Stimulated activated CD8-positive, alpha-beta memory T cell treated with anti-CD3 and anti-CD28 coated beads, Interleukin-7, amount 100 ng/mL, for 48 hours (primary cell): ENCODE results near the gene ERCC2.
"Not testable (repeated sequence)": the region's sequence is repeated elsewhere in the genome, so short reads cannot be mapped to it uniquely, and the experiment has no call there.

ENCODE experiments used
- DNase-seq, 2 donors: peaks; one replicate each; pipeline ENCODE4 v3.0.0-alpha.2; 2020; ENCODE audit warnings: low read depth in 1 of 2; ENCODE audit errors: extremely low read depth in 1 of 2

The ERCC2 gene

DNA sequence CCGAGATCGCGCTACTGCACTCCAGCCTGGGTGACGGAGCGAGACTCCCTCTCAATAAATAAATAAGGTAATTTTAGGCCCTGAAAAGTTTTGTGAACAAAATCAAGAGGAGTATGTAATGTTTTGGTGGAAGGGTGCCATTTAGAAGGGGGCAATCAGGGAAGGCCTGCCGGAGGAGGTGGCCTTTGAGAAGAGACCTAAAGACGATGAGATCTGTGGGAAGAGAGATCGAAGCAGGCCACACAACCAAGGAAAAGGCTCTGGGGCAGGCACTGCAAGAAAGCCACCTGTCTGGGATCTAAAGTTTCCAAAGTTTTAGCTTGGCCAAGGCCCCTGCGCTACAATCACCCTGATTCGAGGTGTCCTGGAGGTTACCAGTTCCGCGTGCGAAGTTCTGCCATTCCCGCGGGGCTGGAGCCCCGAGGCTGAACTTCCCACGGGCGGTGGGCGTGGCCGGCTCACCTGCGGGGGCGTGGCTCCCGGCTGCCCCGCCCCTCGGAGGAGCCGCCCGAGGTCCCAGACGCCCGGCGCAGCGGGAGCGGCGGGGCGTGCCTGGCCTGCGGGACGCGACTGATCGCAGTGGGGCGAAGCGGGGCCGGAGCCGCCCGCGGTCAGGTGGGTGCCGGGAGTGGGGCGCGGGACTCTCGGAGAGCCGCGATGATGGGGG, 30.0 kb downstream of the ERCC2 start, which contains the start of gene KLC3:
Gene KLC3, plus strand, starts transcription at position 519 of the 667 bp plus-strand sequence. CDS start 4,792 bp downstream, outside the sequence.
- DNase-seq, result no peak

DNA sequence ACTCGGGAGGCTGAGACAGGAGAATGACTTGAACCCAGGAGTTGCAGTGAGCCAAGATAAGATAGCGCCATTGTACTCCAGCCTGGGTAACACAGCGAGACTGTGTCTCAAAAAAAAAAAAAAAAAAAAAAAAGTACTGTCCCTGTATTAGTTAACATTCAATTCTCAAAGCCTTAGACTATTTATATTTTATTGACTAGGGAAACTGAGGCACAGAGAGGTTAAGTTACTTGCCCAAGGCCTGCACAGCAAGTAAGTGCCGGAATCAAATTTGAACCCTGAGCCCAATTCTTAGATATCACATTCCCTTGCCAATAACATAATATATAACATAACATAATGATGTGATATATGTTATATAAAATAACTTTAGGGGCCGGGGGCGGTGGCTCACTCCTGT, 30.7 kb downstream of the ERCC2 start:
- DNase-seq, result no peak

DNA sequence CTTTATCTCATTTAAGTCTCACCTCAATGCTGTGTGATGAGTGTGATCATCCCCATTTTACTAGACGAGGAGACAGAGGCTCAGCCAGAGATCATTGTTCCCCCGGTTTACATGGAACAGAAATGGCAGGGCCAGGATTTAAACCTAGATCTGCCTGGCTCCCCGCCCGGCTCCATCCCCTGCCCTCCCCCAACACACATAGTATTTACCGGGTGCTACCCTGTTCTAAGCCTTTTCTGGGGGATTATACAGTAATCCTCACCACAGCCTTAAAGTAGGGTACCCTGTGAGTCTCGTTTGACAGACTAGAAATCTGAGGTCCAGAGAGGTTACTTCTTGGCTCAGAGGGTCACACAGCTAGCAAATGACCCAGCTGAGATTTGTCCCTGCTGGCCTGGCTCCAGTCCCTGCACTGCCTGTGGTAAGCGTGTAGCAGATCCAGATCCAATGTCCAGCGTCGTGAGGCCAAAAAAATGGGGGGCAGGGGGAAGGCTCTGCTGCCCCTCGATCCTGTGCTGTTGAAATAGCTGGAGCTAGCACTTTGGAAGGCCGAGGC, 33.6 kb downstream of the ERCC2 start:
- no peak for DNase-seq

DNA sequence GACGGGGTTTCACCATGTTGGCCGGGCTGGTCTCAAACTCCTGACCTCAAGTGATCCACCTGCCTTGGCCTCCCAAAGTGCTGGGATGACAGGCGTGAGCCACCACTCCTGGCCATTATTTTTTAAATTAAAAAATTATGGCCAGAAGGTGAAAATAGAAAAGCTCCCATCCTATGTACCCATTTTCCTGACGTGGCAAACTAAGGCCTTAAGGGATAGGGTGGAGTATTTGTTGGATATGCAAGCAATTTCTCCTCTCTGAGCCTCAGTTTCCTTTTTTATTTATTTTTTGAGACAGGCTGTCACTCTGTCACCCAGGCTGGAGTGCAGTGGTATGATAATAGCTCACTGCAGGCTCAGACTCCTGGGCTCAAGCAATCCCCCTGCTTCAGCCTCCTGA, 35.5 kb downstream of the ERCC2 start:
- DNase-seq, result not testable (repeated sequence)

DNA sequence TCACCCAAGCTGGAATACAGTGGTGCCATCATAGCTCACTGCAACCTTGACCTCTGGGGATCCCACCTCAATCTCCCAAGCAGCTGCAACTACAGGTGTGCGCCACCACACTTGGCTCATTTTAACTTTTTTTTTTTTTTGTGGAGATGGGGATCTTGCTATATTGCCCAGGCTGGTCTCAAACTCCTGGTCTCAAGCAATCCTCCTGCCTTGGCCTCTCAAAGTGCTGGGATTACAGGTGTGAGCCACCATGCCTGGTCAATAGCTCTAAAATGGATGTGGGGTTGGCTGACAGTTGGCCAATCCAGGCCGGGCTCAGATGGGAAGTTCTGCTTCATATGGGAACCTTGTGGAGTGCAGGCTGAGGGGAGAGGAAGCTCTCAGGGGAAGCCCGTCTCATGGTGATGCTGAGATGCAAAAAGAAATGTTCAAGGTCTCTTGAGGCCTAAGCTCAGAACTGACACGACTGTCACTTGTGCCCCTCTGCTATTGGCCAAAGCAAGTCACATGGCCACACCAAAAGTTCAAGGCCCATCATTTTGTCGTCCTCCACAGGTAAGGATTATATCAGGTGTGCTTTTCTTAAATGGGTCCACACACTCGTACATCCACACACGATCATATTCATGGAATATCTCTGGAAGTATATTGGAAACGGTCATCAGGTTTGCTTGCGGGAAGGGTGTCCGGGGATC, 36.6 kb downstream of the ERCC2 start:
- DNase-seq, result no peak

DNA sequence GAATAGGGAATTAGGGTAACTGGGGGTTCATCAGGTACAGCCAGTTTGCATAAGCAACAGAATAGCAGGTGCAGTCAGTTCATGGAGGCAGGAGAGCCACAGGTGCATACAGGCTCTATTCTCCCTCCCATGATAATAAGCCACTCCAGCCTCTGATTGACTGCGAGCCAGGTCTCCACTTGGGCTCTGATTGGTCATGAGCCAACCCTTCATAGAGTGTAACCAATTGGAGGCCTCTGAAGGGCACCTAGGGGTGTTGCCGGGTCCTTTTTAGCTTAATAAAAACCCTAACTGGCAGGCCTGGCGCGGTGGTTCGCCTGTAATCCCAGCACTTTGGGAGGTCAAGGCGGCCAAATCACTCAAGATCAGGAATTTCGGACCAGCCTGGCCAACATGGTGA, 39.0 kb downstream of the ERCC2 start:
- no peak for DNase-seq

DNA sequence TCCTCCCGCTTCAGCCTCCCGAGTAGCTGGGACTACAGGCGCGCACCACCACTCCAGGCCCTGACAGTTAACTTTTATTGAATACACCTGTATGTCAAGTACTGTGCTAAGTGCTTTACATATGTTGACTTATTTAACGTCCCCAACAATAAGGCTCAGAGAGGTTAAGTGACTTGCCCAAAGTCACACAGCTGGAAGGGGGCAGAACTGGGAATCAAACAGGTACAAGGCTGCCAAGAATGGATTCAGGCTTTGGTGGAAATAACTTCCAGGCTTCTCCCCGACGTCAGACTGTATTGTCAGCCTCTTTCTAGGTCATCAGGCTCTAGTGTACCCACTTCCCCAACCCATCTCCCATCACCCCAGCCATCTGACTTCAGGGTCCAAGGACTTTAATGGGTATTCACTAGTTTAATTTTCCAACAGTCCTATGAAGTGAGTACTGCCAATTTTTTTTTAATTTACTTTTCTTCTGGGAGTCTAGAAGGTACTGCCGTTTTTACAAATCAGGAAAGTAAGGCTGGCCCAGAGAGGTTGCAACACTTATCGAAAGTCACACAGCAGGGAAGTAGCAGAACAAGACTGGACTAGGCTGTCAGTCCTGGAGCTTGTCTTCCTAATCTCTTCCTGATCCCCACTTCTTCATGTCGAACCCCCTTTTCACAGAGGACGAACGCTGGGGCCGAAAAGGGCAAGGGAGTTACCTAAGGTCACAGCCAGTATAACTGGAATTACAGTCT, 42.8 kb downstream of the ERCC2 start:
- DNase-seq, result no peak

DNA sequence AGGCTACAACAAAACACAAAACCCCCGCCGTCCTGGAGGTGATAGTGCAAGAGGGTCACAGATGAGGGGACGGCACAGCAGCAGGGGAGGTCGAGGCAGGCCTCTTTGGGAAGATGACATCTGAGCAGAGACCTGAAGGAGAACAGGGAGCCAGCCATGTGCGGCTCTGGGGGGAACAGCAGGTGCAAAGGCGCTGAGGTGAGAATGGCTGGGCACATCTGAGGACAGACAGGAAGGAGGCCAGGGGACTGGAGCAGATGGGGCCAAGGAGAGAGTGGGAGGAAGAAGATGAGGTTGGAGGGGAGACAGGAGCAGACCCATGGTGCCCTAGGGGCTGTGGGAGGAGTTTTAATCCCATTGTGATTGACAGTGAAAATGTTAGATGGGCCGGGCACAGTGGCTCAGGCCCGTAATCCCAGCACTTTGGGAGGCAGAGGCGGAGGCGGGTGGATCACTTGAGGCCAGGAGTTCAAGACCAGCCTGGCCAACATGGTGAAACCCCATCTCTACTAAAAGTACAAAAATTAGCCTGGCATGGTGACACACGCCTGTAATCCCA, 45.9 kb downstream of the ERCC2 start:
- DNase-seq, result no peak

DNA sequence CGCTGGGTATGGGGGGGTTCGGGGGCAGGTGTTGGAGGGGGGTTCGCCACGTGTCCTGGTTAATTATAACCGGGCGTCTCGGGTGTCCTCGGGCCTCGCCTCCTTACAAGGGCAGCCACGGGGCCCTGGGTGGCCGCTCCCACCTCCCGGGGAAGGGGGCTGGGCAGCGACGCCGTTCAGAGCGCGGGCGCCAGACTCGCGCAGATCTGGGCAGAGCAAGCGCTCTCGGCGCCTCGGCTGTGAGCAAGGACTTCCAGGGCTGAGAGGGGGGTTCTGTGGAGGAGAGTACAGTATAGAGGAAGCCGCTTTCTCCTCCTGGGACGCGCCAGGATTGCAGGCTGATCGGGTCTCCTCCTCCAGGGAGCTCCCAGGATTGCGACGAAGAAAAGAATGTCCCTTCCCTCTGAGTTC, 46.7 kb downstream of the ERCC2 start:
- no peak for DNase-seq

DNA sequence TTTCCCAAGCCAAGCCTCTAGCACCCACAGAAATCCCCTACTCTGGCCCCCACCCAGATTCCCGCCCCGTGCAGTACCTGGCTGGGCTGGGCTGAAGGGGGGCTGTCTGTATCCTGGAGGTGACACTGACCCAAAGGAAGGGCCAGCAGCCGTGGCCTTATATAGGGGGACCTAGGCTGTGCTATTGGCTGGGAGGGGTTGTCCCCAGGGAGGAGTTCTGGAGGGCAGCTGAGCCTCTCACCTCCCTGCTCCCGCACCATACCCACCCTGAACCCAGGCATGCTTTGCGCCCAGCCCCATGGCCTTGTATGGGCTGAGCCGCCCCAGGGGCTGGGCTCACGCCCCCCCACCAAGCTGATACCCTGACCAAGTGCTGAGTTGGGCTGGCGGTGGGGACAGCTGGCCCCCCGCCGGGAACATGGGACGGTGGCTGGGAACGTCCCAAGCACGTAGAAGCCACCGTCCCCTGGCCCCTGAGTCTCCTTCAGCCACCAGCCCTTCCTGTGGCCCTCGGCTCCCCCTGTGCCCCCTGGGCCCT, 47.6 kb downstream of the ERCC2 start, which contains the start of gene CKM:
Gene CKM, minus strand, starts transcription at position 132 of the 538 bp plus-strand sequence. CDS start 3,162 bp downstream, outside the sequence.
- DNase-seq, result no peak

DNA sequence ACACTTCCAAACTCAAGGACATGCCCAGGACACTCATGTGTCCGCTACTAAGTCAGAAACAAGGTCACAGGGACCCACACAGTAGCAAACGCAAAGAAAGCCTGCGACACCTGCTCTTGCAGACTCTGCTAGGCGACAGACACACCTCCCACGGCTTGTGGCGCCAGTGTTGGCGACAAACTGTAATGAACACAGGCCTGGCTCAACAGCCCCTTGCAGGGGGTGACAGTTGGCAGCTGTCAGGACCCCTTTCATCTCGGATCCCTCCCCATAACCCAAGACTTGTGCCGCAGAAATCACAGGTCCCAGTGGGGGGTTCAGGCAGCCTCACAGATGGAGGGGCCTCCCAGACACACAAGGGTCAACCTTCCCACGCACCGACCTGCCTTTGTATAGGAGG, 48.1 kb downstream of the ERCC2 start:
- no peak for DNase-seq

DNA sequence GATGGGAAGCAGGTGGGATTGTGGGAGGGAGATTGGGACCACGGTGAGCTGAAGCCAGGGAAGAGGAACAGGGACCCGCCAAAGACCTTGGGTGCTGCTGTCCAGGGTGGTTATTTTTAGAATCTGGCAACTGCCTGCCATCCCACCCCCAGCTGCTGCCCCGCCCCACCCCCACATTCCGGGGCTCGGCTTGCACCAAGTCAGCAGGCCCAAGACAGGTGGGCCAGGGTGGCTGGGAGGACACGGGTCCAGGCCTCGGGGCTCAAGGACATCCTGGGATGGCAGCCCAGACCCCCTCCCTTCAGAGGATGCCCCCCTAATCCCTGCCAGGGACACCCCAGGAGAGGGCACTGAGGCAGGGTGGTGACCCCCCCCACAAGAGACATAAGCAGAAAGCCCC, 48.5 kb downstream of the ERCC2 start:
- no peak for DNase-seq

DNA sequence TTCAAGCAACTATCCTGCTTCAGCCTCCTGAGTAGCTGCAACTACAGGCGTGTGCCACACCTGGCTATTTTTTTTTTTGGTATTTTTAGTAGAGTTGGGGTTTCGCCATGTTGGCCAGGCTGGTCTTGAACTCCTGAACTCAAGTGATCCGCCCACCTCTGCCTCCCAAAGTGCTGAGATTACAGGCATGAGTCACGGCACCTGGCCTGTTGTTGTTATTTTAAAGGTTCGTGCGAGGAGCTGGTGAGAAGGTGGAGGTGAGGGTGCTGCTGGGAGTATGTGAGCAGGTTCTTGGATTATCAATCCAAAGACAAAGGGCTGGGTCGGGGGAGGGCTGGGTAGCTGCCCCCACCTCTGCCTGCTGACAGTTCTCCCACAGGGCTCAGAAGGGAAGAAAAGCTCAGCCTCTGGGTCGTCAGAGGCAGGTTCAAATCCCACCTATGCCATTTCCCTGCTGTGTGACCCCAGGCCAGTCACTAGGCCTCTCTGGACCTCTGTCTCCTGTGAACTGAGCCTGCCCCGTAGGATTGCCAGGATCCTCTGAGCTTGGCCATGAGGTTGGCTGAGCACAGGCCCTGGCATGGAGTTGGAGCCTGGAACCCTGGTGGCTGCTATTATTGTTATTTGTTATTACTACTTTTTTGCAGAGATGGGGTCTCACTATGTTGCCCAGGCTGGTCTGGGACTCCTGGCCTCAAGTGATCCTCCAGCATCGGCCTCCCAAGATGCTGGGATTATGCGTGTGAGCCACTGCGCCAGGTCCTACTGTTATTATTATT, 49.2 kb downstream of the ERCC2 start:
- no peak for DNase-seq

DNA sequence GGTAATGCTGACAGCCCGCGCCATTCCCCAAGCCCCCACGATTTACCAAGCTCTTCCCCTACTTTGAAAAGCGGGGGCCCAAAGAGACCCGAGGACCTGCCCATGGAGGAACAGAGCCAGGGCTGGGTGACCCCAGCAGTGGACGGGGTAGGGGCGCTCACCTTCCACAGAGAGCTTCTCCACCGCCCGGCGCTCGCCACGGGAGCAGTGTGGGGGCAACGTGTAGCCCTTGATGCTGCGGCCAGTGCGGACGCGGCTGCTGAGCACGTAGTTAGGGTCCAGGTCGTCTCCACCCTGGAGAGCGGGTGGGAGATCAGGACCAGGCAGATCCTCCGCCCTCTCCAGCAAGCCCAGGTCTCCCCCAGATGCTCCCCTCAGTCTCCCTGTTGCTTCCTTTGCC, 55.1 kb downstream of the ERCC2 start:
- DNase-seq, result no peak

DNA sequence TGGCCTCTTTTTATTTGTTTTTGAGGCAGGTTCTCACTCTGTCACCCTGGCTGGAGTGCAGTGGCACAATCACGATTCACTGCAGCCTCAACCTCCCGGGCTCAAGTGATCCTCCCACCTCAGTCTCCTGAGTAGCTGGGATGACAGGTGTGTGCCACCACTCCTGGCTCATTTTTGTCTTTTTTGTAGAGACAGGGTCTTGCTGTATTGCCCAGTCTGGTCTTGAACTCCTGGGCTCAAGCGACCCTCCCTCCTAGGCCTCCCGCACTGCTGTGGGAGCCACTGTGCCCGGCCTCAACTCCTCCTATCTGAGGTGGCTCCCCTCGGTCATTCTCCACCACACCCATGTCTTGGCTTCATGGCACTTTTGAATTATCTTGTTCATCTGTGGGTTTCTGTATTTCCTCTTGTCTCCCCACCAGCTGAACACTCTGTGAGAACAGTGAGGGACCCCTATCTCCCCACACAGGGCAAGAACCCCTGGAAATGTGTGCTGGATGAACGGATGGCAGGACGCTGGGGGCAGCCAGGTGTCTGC, 55.6 kb downstream of the ERCC2 start:
- DNase-seq, result no peak

DNA sequence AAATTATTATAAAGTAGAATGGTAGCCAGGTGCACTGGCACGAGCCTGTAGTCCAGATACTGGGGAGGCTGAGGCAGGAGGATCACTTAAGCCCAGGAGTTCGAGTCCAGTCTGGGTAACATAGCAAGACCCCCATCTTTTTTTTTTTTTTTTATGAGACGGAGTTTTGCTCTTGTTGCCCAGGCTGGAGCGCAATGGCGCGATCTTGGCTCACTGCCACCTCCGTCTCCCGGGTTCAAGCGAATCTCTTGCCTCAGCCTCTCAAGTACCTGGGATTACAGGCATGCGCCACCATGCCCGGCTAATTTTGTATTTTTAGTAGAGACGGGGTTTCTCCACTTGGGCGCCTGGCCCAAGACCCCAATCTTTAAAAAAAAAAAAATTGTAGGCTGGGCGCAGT, 58.1 kb downstream of the ERCC2 start:
- DNase-seq, result not testable (repeated sequence)

DNA sequence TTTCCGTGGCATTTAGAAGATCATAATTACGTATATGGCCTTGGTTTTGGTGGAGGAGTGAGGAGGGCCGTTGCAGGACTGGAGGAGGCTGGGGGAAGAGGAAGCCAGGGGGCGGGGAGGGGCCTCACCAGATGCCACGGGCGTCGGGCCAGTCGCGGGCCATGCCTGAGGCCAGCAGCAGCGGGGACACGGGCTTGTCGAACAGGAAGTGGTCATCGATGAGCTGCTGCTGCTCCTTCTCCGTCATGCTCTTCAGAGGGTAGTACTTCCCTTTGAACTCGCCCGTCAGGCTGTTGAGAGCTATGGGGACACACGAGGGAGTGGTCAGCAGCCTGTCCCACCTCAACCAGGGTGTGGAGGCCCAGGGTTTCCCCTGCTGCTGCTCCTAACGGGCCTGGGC, 58.8 kb downstream of the ERCC2 start:
- no peak for DNase-seq

DNA sequence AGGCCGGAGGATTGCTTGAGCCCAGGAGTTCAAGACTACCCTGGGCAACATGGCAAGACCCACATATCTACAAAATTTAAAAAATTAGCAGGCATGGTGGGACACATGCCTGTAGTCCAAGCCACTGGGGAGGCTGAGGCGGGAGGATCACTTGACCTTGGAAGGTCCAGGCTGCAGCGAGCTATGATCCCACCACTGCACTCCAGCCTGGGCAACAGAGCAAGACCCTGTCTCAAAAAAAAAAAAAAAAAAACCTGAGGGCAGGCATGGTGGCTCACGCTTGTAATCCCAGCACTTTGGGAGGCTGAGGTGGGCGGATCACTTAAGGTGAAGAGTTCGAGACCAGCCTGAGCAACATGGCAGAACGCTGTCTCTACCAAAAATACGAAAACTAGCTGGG, 61.1 kb downstream of the ERCC2 start:
- not testable (repeated sequence) for DNase-seq

DNA sequence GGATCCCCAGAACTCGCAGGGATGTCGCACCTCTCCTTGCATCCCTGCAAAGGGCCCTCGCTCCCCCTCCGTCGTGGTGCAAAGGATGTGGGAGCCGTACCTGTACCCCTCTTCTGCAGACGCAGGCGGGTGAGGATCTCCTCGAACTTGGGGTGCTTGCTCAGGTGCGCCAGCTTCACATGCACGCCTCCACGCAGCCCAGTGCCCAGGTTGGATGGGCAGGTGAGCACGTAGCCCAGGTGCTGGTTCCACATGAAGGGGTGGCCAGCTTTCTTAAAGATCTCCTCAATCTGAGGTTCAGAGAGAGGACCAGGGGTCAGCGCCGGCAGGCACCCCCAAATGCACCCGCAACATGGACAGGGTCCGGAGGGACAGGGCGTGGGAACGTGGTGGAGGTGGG, 63.0 kb downstream of the ERCC2 start:
- DNase-seq, result no peak

DNA sequence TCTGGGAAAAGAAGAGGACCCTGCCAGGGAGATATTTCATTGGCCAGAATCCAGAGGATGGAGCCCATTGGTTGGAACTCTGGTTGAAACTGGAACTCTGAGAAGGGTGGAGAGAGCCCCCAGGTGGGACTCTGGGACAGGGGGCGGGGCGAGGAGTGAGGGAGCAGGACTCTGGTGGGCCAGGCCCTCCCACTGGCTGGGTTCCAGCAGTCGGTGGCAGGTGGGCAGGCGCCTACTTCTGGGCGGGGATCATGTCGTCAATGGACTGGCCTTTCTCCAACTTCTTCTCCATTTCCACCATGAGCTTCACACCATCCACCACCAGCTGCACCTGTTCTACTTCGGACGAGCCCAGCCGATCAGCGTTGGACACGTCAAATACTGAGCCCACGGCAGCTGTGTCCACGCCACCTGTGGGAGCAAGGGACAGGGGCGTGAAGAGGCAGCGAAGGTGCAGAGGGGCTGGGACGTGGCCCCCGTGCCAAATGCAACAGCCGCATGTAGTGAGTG, 63.8 kb downstream of the ERCC2 start:
- no peak for DNase-seq
